Memory B cell (primary cell): Measurements from ENCODE around the gene LEUTX.
A peak's percentile ranks its signal among the peaks of the same experiment; 100 is the strongest.

ENCODE experiments used
- ATAC-seq: fragments of 150-1000 bp; cut with Tn5 transposase; 2 replicates; pipeline ENCODE4 v1.10.0; 2021; ENCODE audit warnings: low read depth, mild to moderate bottlenecking, moderate library complexity
- DNase-seq, 2 donors: peaks; one replicate each; pipeline ENCODE4 v3.0.0; 2022; ENCODE audit warnings: low spot score in 2 of 2
- H3K27ac Mint-ChIP-seq: one replicate; pipeline ENCODE4 v1.8.0; 2022; ENCODE audit warnings: mild to moderate bottlenecking, moderate library complexity, mixed read lengths
- H3K27me3 Mint-ChIP-seq: one replicate; pipeline ENCODE4 v1.8.0; 2022; ENCODE audit warnings: mixed read lengths
- H3K36me3 Mint-ChIP-seq: one replicate; pipeline ENCODE4 v1.8.0; 2022; ENCODE audit warnings: mild to moderate bottlenecking, mixed read lengths
- H3K4me1 Mint-ChIP-seq: one replicate; pipeline ENCODE4 v1.8.0; 2022; ENCODE audit warnings: mixed read lengths
- H3K4me3 Mint-ChIP-seq: one replicate; pipeline ENCODE4 v1.8.0; 2022; ENCODE audit warnings: mild to moderate bottlenecking, moderate library complexity, mixed read lengths
- H3K9me3 Mint-ChIP-seq: one replicate; pipeline ENCODE4 v1.8.0; 2022; ENCODE audit warnings: mixed read lengths

Gene LEUTX

GRCh38 chr19:39833160-39833463, 54.5 kb downstream of the LEUTX start:
- Mint-ChIP-seq H3K27ac (peak overlapping the region; percentile 88), H3K36me3 (peaks cover 35% of the 10 kb centered on the region), H3K27me3 (no peaks in the 10 kb centered on the region), H3K9me3 (no peaks in the 10 kb centered on the region), H3K4me3 (peak overlapping the region; percentile 80), H3K4me1 (peaks cover 24% of the 10 kb centered on the region)
- DNase-seq: no peak
- no peak for ATAC-seq

- peaks cover 31% of the 10 kb centered on the region for H3K36me3 Mint-ChIP-seq
- ATAC-seq (peak; percentile 89), DNase-seq (peak; percentile 93 to 95)
- no peaks in the 10 kb centered on the region for H3K27me3 Mint-ChIP-seq
- peaks cover 24% of the 10 kb centered on the region for H3K4me1 Mint-ChIP-seq
- no peaks in the 10 kb centered on the region for H3K9me3 Mint-ChIP-seq
- H3K4me3 Mint-ChIP-seq: peak within 1 kb of the TSS; percentile 80
- peak within 1 kb of the TSS; percentile 88 for H3K27ac Mint-ChIP-seq
Measured at GRCh38 chr19:39833464-39834286, 55.0 kb downstream of the LEUTX start, which contains the start of gene DYRK1B. DYRK1B (minus strand) TSS chr19:39834162; CDS start chr19:39831867, 2,295 bp downstream.

GRCh38 chr19:39834287-39834841, 55.7 kb downstream of the LEUTX start:
- peaks cover 30% of the 10 kb centered on the region for H3K36me3 Mint-ChIP-seq
- DNase-seq: no peak
- H3K4me3 Mint-ChIP-seq: peak overlapping the region; percentile 78
- no peaks in the 10 kb centered on the region for H3K27me3 Mint-ChIP-seq
- peaks cover 26% of the 10 kb centered on the region for H3K4me1 Mint-ChIP-seq
- H3K27ac Mint-ChIP-seq: peak overlapping the region; percentile 88
- H3K9me3 Mint-ChIP-seq: no peaks in the 10 kb centered on the region
- no peak for ATAC-seq
